ENCODE data around the gene TBC1D5.

TBC1D5 gene

GRCh38 chr3:17336291-17336690, 406.1 kb downstream of the TBC1D5 start:
- Histone ChIP-seq H2AK5ac (ENCODE audit: low read length, severe bottlenecking) (no peak overlapping the region), H2BK120ac (ENCODE audit: low read depth, low read length) (no peak overlapping the region), H4K91ac (ENCODE audit: low read length) (no peak overlapping the region), H3K4me1 (ENCODE audit: control insufficient read depth, insufficient read depth, low read depth, low read length) (no peaks in the 10 kb centered on the region), H3K4me3 (ENCODE audit: insufficient read depth in 1 of 2, low read depth in 1 of 2, low read length in 2 of 2) (no peak overlapping the region), H3K4me2 (ENCODE audit: low read length, poor library complexity, severe bottlenecking) (no peak overlapping the region), H2BK5ac (ENCODE audit: low read depth, low read length, poor library complexity, severe bottlenecking) (no peak overlapping the region), H3K18ac (ENCODE audit: low read depth in 1 of 2, low read length in 2 of 2) (no peak overlapping the region), H3K27me3 (ENCODE audit: control insufficient read depth in 1 of 2, insufficient read depth in 1 of 2, low read length in 2 of 2) (no peaks in the 10 kb centered on the region), H2BK12ac (ENCODE audit: low read length in 2 of 2) (no peak overlapping the region), H4K8ac (ENCODE audit: low read length) (no peak overlapping the region), H2AFZ (ENCODE audit: low read depth, low read length) (no peak overlapping the region), H3K36me3 (ENCODE audit: control insufficient read depth in 1 of 2, insufficient read depth in 2 of 2, low read depth in 1 of 2, low read length in 2 of 2) (peaks cover 0 to 4% of the 10 kb centered on the region in 2 experiments), H3K79me1 (replicated peaks; ENCODE audit: low read length, poor library complexity, severe bottlenecking) (no peaks in the 10 kb centered on the region), H2BK15ac (ENCODE audit: low read depth, poor library complexity, severe bottlenecking) (no peak overlapping the region), H3K14ac (ENCODE audit: low read length in 2 of 2) (no peak overlapping the region), H3K23ac (ENCODE audit: low read length in 2 of 2) (no peak overlapping the region), H3K9ac (ENCODE audit: low read length) (no peak overlapping the region), H3K4ac (ENCODE audit: low read depth in 1 of 2, low read length in 2 of 2) (no peak overlapping the region), H3K27ac (ENCODE audit: low read length, poor library complexity, severe bottlenecking) (no peak overlapping the region), H3K9me3 (ENCODE audit: control insufficient read depth, low read length) (no peaks in the 10 kb centered on the region)
- WGBS, result 100% methylated on average over 1 of the region's 3 CpGs
- no peak for DNase-seq

GRCh38 chr3:17333893-17334292, 408.5 kb downstream of the TBC1D5 start:
- Histone ChIP-seq H4K91ac (ENCODE audit: low read length) (no peak overlapping the region), H2BK120ac (ENCODE audit: low read depth, low read length) (no peak overlapping the region), H3K18ac (ENCODE audit: low read depth in 1 of 2, low read length in 2 of 2) (no peak overlapping the region), H3K4me3 (ENCODE audit: insufficient read depth in 1 of 2, low read depth in 1 of 2, low read length in 2 of 2) (no peak overlapping the region), H3K4me2 (ENCODE audit: low read length, poor library complexity, severe bottlenecking) (no peak overlapping the region), H3K9ac (ENCODE audit: low read length) (no peak overlapping the region), H3K4ac (ENCODE audit: low read depth in 1 of 2, low read length in 2 of 2) (no peak overlapping the region), H2BK15ac (ENCODE audit: low read depth, poor library complexity, severe bottlenecking) (no peak overlapping the region), H2AK5ac (ENCODE audit: low read length, severe bottlenecking) (no peak overlapping the region), H3K4me1 (ENCODE audit: control insufficient read depth, insufficient read depth, low read depth, low read length) (no peaks in the 10 kb centered on the region), H3K27me3 (ENCODE audit: control insufficient read depth in 1 of 2, insufficient read depth in 1 of 2, low read length in 2 of 2) (no peaks in the 10 kb centered on the region), H3K9me3 (ENCODE audit: control insufficient read depth, low read length) (no peaks in the 10 kb centered on the region), H2BK5ac (ENCODE audit: low read depth, low read length, poor library complexity, severe bottlenecking) (no peak overlapping the region), H2BK12ac (ENCODE audit: low read length in 2 of 2) (no peak overlapping the region), H4K8ac (ENCODE audit: low read length) (no peak overlapping the region), H3K27ac (ENCODE audit: low read length, poor library complexity, severe bottlenecking) (no peak overlapping the region), H2AFZ (ENCODE audit: low read depth, low read length) (no peak overlapping the region), H3K14ac (ENCODE audit: low read length in 2 of 2) (no peak overlapping the region), H3K23ac (ENCODE audit: low read length in 2 of 2) (no peak overlapping the region), H3K79me1 (replicated peaks; ENCODE audit: low read length, poor library complexity, severe bottlenecking) (no peaks in the 10 kb centered on the region), H3K36me3 (ENCODE audit: control insufficient read depth in 1 of 2, insufficient read depth in 2 of 2, low read depth in 1 of 2, low read length in 2 of 2) (peaks cover 0 to 7% of the 10 kb centered on the region in 2 experiments)
- DNase-seq, result no peak
- 73% methylated on average over 2 of the region's 2 CpGs for WGBS

- Histone ChIP-seq H3K23ac (ENCODE audit: low read length in 2 of 2) (no peak overlapping the region), H3K4ac (ENCODE audit: low read depth in 1 of 2, low read length in 2 of 2) (no peak overlapping the region), H3K9me3 (ENCODE audit: control insufficient read depth, low read length) (no peaks in the 10 kb centered on the region), H2AFZ (ENCODE audit: low read depth, low read length) (no peak overlapping the region), H3K27me3 (ENCODE audit: control insufficient read depth in 1 of 2, insufficient read depth in 1 of 2, low read length in 2 of 2) (no peaks in the 10 kb centered on the region), H4K8ac (ENCODE audit: low read length) (no peak overlapping the region), H2AK5ac (ENCODE audit: low read length, severe bottlenecking) (no peak overlapping the region), H3K79me1 (replicated peaks; ENCODE audit: low read length, poor library complexity, severe bottlenecking) (no peaks in the 10 kb centered on the region), H3K27ac (ENCODE audit: low read length, poor library complexity, severe bottlenecking) (no peak overlapping the region), H3K18ac (ENCODE audit: low read depth in 1 of 2, low read length in 2 of 2) (no peak overlapping the region), H3K4me1 (ENCODE audit: control insufficient read depth, insufficient read depth, low read depth, low read length) (no peaks in the 10 kb centered on the region), H2BK15ac (ENCODE audit: low read depth, poor library complexity, severe bottlenecking) (no peak overlapping the region), H2BK12ac (ENCODE audit: low read length in 2 of 2) (no peak overlapping the region), H3K14ac (ENCODE audit: low read length in 2 of 2) (no peak overlapping the region), H2BK5ac (ENCODE audit: low read depth, low read length, poor library complexity, severe bottlenecking) (no peak overlapping the region), H3K4me2 (ENCODE audit: low read length, poor library complexity, severe bottlenecking) (no peak overlapping the region), H3K36me3 (ENCODE audit: control insufficient read depth in 1 of 2, insufficient read depth in 2 of 2, low read depth in 1 of 2, low read length in 2 of 2) (peaks cover 0 to 12% of the 10 kb centered on the region in 2 experiments), H3K4me3 (ENCODE audit: insufficient read depth in 1 of 2, low read depth in 1 of 2, low read length in 2 of 2) (no peak overlapping the region), H3K9ac (ENCODE audit: low read length) (no peak overlapping the region), H4K91ac (ENCODE audit: low read length) (no peak overlapping the region), H2BK120ac (ENCODE audit: low read depth, low read length) (no peak overlapping the region)
- 97% methylated on average over 1 of the region's 1 CpG for WGBS
- DNase-seq, result no peak
Observed at GRCh38 chr3:17333446-17333845, 409.0 kb downstream of the TBC1D5 start.

GRCh38 chr3:17330660-17331059, 411.8 kb downstream of the TBC1D5 start:
- no peak overlapping the region for H2AFZ ChIP-seq (ENCODE audit: low read depth, low read length)
- no peak overlapping the region for H3K4me3 ChIP-seq (ENCODE audit: insufficient read depth in 1 of 2, low read depth in 1 of 2, low read length in 2 of 2)
- no peak overlapping the region for H4K8ac ChIP-seq (ENCODE audit: low read length)
- no peak overlapping the region for H3K4ac ChIP-seq (ENCODE audit: low read depth in 1 of 2, low read length in 2 of 2)
- no peaks in the 10 kb centered on the region for H3K4me1 ChIP-seq (ENCODE audit: control insufficient read depth, insufficient read depth, low read depth, low read length)
- no peak overlapping the region for H2BK12ac ChIP-seq (ENCODE audit: low read length in 2 of 2)
- no peak for DNase-seq
- no peaks in the 10 kb centered on the region for H3K9me3 ChIP-seq (ENCODE audit: control insufficient read depth, low read length)
- H3K23ac ChIP-seq (ENCODE audit: low read length in 2 of 2), result no peak overlapping the region
- H3K27ac ChIP-seq (ENCODE audit: low read length, poor library complexity, severe bottlenecking), result no peak overlapping the region
- no peak overlapping the region for H4K91ac ChIP-seq (ENCODE audit: low read length)
- no peaks in the 10 kb centered on the region for H3K27me3 ChIP-seq (ENCODE audit: control insufficient read depth in 1 of 2, insufficient read depth in 1 of 2, low read length in 2 of 2)
- H2AK5ac ChIP-seq (ENCODE audit: low read length, severe bottlenecking), result no peak overlapping the region
- no peak overlapping the region for H3K9ac ChIP-seq (ENCODE audit: low read length)
- peaks cover 0 to 8% of the 10 kb centered on the region in 2 experiments for H3K36me3 ChIP-seq (ENCODE audit: control insufficient read depth in 1 of 2, insufficient read depth in 2 of 2, low read depth in 1 of 2, low read length in 2 of 2)
- H2BK120ac ChIP-seq (ENCODE audit: low read depth, low read length), result no peak overlapping the region
- H3K18ac ChIP-seq (ENCODE audit: low read depth in 1 of 2, low read length in 2 of 2), result no peak overlapping the region
- no peaks in the 10 kb centered on the region for H3K79me1 ChIP-seq (replicated peaks; ENCODE audit: low read length, poor library complexity, severe bottlenecking)
- no peak overlapping the region for H2BK5ac ChIP-seq (ENCODE audit: low read depth, low read length, poor library complexity, severe bottlenecking)
- no peak overlapping the region for H2BK15ac ChIP-seq (ENCODE audit: low read depth, poor library complexity, severe bottlenecking)
- H3K4me2 ChIP-seq (ENCODE audit: low read length, poor library complexity, severe bottlenecking), result no peak overlapping the region
- H3K14ac ChIP-seq (ENCODE audit: low read length in 2 of 2), result no peak overlapping the region

All from mesenchymal stem cell (in vitro differentiated cells and primary cell).